IMR-90 (cell line): ENCODE data around the gene PRKCE. TPM values are rescaled to one million over a fixed set of nuclear protein-coding genes. Genes with fewer than 3 reads are reported as not detected.

ENCODE experiments used
- ATAC-seq: fragments of 200-7000 bp; cut with Tn5 transposase; 2 replicates; pipeline ENCODE4 v1.9.1; 2020; ENCODE audit warnings: low read depth, mild to moderate bottlenecking, moderate library complexity
- BruUV-seq: library from RNA; stranded (reverse); fragments of 400-500 nt; replicated peaks from 2 replicates; lab custom pipeline; 2021; lab: Mats Ljungman, UMichigan
- CTCF ChIA-PET: fragments of 300-600 bp; formaldehyde crosslinking; extraction: SDS; loops from one replicate; lab custom pipeline; 2021; ENCODE audit warnings: antibody characterized with exemption; lab: Yijun Ruan, JAX
- POLR2A ChIA-PET: fragments of 300-600 bp; sonication (Branson Sonifier 250); formaldehyde crosslinking; loops from one replicate; lab custom pipeline; 2022; ENCODE audit warnings: antibody characterized with exemption; ENCODE audit not compliant: unreplicated experiment; lab: Charles Lee
- DNase-seq: peaks from one replicate; pipeline ENCODE4 v3.0.0; 2013
- H2AFZ ChIP-seq: replicated peaks from 2 replicates; pipeline ENCODE3; 2013; ENCODE audit warnings: low read length, mild to moderate bottlenecking; ENCODE audit not compliant: poor library complexity
- H2AK5ac ChIP-seq: 2 replicates; pipeline ENCODE4 v1.6.1; 2013; ENCODE audit warnings: low read depth, low read length, inconsistent platforms
- H2AK9ac ChIP-seq: replicated peaks from 2 replicates; pipeline ENCODE3; 2013; ENCODE audit warnings: mild to moderate bottlenecking, low read depth, low read length, moderate library complexity; ENCODE audit not compliant: poor library complexity
- H2BK120ac ChIP-seq: 2 replicates; pipeline ENCODE4 v1.6.1; 2013; ENCODE audit warnings: low read depth, low read length, inconsistent platforms
- H2BK15ac ChIP-seq: 3 replicates; pipeline ENCODE4 v1.6.1; 2013; ENCODE audit warnings: low read depth, low read length, inconsistent platforms
- H2BK20ac ChIP-seq: 2 replicates; pipeline ENCODE4 v1.6.1; 2013; ENCODE audit warnings: low read depth, mild to moderate bottlenecking, inconsistent platforms, low read length, moderate library complexity
- H2BK5ac ChIP-seq: 2 replicates; pipeline ENCODE4 v1.6.1; 2013; ENCODE audit warnings: mild to moderate bottlenecking, low read depth, low read length, inconsistent platforms; ENCODE audit not compliant: poor library complexity, severe bottlenecking
- H3K14ac ChIP-seq: replicated peaks from 2 replicates; pipeline ENCODE4 v1.6.1; 2013; ENCODE audit warnings: low read depth, low read length, inconsistent platforms
- H3K18ac ChIP-seq: 2 replicates; pipeline ENCODE4 v1.6.1; 2013; ENCODE audit warnings: low read depth, low read length, control low read depth
- H3K23ac ChIP-seq: 2 replicates; pipeline ENCODE4 v1.6.1; 2013; ENCODE audit warnings: low read depth, low read length, inconsistent platforms
- H3K27ac ChIP-seq: 2 replicates; pipeline ENCODE4 v1.5.1; 2013; ENCODE audit warnings: mild to moderate bottlenecking, control low read depth, low read length; ENCODE audit not compliant: insufficient read depth
- H3K27me3 ChIP-seq: 2 replicates; pipeline ENCODE4 v1.6.1; 2013; ENCODE audit warnings: low read length; ENCODE audit not compliant: control insufficient read depth, insufficient read depth
- H3K36me3 ChIP-seq: 2 replicates; pipeline ENCODE4 v1.6.1; 2013; ENCODE audit warnings: low read length, mixed read lengths; ENCODE audit not compliant: control insufficient read depth, insufficient read depth
- H3K4ac ChIP-seq: 2 replicates; pipeline ENCODE4 v1.6.1; 2013; ENCODE audit warnings: low read depth, low read length, inconsistent platforms
- H3K4me1 ChIP-seq: 2 replicates; pipeline ENCODE4 v1.6.1; 2013; ENCODE audit warnings: low read length, mixed read lengths; ENCODE audit not compliant: control insufficient read depth, insufficient read depth
- H3K4me2 ChIP-seq: 2 replicates; pipeline ENCODE4 v1.6.1; 2013; ENCODE audit warnings: low read depth, mild to moderate bottlenecking, control low read depth, low read length, moderate library complexity
- H3K4me3 ChIP-seq: 2 replicates; pipeline ENCODE4 v1.5.1; 2013; ENCODE audit warnings: low read depth, mild to moderate bottlenecking, control low read depth, low read length, moderate library complexity; ENCODE audit not compliant: insufficient read depth
- H3K56ac ChIP-seq: 2 replicates; pipeline ENCODE4 v1.6.1; 2013; ENCODE audit warnings: low read length, inconsistent platforms; ENCODE audit not compliant: insufficient read depth; ENCODE audit errors: extremely low read depth
- H3K79me1 ChIP-seq, 2 experiments: 2 replicates each; pipeline ENCODE4 v1.6.1; 2013; ENCODE audit warnings: low read length in 2 of 2, inconsistent platforms in 1 of 2, low read depth in 1 of 2
- H3K9ac ChIP-seq: 2 replicates; pipeline ENCODE4 v1.6.1; 2013; ENCODE audit warnings: low read depth, low read length, control low read depth
- H3K9me1 ChIP-seq: 2 replicates; pipeline ENCODE4 v1.6.1; 2013; ENCODE audit warnings: low read length, inconsistent platforms; ENCODE audit not compliant: insufficient read depth
- H3K9me3 ChIP-seq: 2 replicates; pipeline ENCODE4 v1.6.1; 2013; ENCODE audit warnings: low read length; ENCODE audit not compliant: control insufficient read depth, insufficient read depth
- H4K20me1 ChIP-seq: 2 replicates; pipeline ENCODE4 v1.6.1; 2013; ENCODE audit warnings: low read length, inconsistent platforms; ENCODE audit not compliant: insufficient read depth
- H4K5ac ChIP-seq: 2 replicates; pipeline ENCODE4 v1.6.1; 2013; ENCODE audit warnings: mild to moderate bottlenecking, low read depth, low read length, control low read depth
- H4K8ac ChIP-seq, 2 experiments: 2 replicates each; pipeline ENCODE4 v1.6.1; 2013; ENCODE audit warnings: low read depth in 2 of 2, low read length in 2 of 2, control low read depth in 1 of 2, inconsistent platforms in 1 of 2
- H4K91ac ChIP-seq: 2 replicates; pipeline ENCODE4 v1.6.1; 2013; ENCODE audit warnings: low read depth, low read length, inconsistent platforms; ENCODE audit not compliant: insufficient read depth
- FOS ChIP-seq: fragments of 150-350 bp; IDR thresholded peaks from 2 replicates; pipeline ENCODE4 v1.6.1; 2016; ENCODE audit warnings: low read depth, low read length
- MXI1 ChIP-seq: IDR thresholded peaks from 2 replicates; pipeline ENCODE4 v1.6.1; 2012; ENCODE audit warnings: low read depth, mild to moderate bottlenecking, low read length, moderate library complexity, borderline replicate concordance
- NFE2L2 ChIP-seq: fragments of 150-350 bp; IDR thresholded peaks from 2 replicates; pipeline ENCODE4 v1.6.1; 2016; ENCODE audit warnings: low read depth, mild to moderate bottlenecking, low read length
- POLR2A ChIP-seq: IDR thresholded peaks from 2 replicates; pipeline ENCODE4 v1.6.1; 2012; ENCODE audit warnings: mild to moderate bottlenecking, low read depth, low read length
- RCOR1 ChIP-seq: IDR thresholded peaks from 2 replicates; pipeline ENCODE4 v1.6.1; 2012; ENCODE audit warnings: mild to moderate bottlenecking, low read length, improper control_type of control experiment; ENCODE audit not compliant: insufficient replicate concordance
- RFX5 ChIP-seq: IDR thresholded peaks from 2 replicates; pipeline ENCODE4 v1.8.0; 2012; ENCODE audit warnings: low read depth, mild to moderate bottlenecking, low read length, moderate library complexity
- WGBS, 2 experiments: methylation state at CpG; one replicate each; pipeline versions ENCODE4 v1.1.5 to v1.1.7; 2013; ENCODE audit warnings: missing lambda C conversion rate in 2 of 2; ENCODE audit not compliant: insufficient read length in 1 of 2; ENCODE audit errors: extremely low coverage in 2 of 2; 5-methylcytosine and 5-hydroxymethylcytosine counted together
- dilution Hi-C: fragments of 300-500 bp; cut with HindIII; formaldehyde crosslinking; loops from one replicate; pipeline ENCODE4 v1.14.3; 2018; ENCODE audit warnings: low sequenced_read_pairs; ENCODE audit not compliant: unreplicated experiment
- in situ Hi-C: fragments of 300-500 bp; cut with MboI; formaldehyde crosslinking; loops from 3 replicates; pipeline ENCODE4 v1.14.3; 2019; ENCODE audit warnings: low sequenced_read_pairs, inconsistent platforms, mixed read lengths
- intact Hi-C: fragments of 100-400 bp; cut with micrococcal nuclease; formaldehyde crosslinking; loops from 2 replicates; pipeline ENCODE4 v1.10.0; 2022
- polyA plus RNA-seq, 3 experiments: library from polyadenylated mRNA; depleted of rRNA; stranded (reverse); fragments of >200 nt; gene quantifications; 2 replicates each; pipeline ENCODE4 v1.2.3, GENCODE V29; 2012; ENCODE audit warnings: low replicate concordance in 1 of 3
- total RNA-seq: library from RNA; depleted of rRNA; stranded (reverse); fragments of >200 nt; gene quantifications from 2 replicates; pipeline ENCODE4 v1.2.3, GENCODE V29; 2012

Gene PRKCE
- total and polyA plus RNA-seq, 2 of the 4 experiments (the other 2 are of a cell fraction) = 8.1 to 32.4 TPM

DNA sequence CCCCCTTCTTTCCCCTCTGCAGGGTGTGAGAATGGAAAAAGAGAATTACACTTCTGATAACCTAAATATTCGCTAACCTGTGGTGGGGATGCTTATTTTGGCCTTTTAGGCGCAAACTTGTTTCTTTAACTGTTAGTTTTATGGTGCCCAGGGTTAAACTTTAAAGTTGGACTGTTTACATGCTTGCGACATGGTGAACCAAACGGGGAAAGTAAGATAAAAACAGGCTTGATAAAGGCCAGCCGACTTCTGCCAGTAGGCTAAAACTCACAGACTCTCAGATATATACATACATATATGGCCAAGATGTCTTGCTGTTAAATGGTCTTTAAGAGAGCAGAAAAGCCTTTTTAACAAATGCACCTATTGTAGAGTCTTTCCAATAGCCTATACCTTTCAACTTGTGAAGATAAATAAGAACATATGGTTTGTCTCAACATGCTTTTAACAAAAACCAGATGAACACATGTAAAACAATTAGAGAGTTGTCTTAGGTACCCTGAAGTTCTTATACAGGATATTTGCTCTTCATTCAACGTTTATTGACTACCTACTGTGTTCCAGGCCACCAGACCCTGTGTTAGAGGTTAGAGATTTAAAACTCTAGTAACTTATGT is 29.0 kb downstream of the PRKCE start:
- H3K36me3 ChIP-seq = no peaks in the 10 kb centered on the region
- no peak overlapping the region for H3K9ac ChIP-seq
- H4K8ac ChIP-seq = no peak overlapping the region
- no peak for DNase-seq
- H3K56ac ChIP-seq = no peak overlapping the region
- intact Hi-C loops = no loop called here
- POLR2A ChIA-PET = no interaction called here
- H4K91ac ChIP-seq = no peak overlapping the region
- H4K5ac ChIP-seq = no peak overlapping the region
- 63% methylated on average over 3 of the region's 6 CpGs; no CpG with 5 or more reads in 1 of the 2 experiments for WGBS, 2 experiments
- no peak overlapping the region for H3K4me2 ChIP-seq
- H3K27me3 ChIP-seq = no peaks in the 10 kb centered on the region
- H4K20me1 ChIP-seq = peaks cover 4% of the 10 kb centered on the region; the same call in 1 of the 2 replicates
- H3K4me3 ChIP-seq = no peak overlapping the region
- 0 out of 2 replicates have a peak, but pooled peaks cover 3% of the 10 kb centered on the region for H3K9me1 ChIP-seq
- CTCF ChIA-PET = no interaction called here
- dilution Hi-C loops = no loop called here
- no peak overlapping the region for H2AK5ac ChIP-seq
- H3K4me1 ChIP-seq = no peaks in the 10 kb centered on the region; the same call in 1 of the 2 replicates
- peaks cover 23 to 26% of the 10 kb centered on the region in 2 experiments; a peak in 3 of 4 replicates for H3K79me1 ChIP-seq
- TF ChIP-seq MXI1 = no peak
- no peak for TF ChIP-seq RCOR1
- TF ChIP-seq RFX5 = no peak
- TF ChIP-seq POLR2A = no peak
- no peak for TF ChIP-seq FOS
- TF ChIP-seq NFE2L2 = no peak
- BruUV-seq = no TSS peak
- no peak overlapping the region for H2BK5ac ChIP-seq
- H2BK120ac ChIP-seq = no peak overlapping the region
- H2AFZ ChIP-seq = no peak overlapping the region
- no peak for ATAC-seq
- no peak overlapping the region for H3K14ac ChIP-seq
- no peak overlapping the region for H2AK9ac ChIP-seq
- in situ Hi-C loops = no loop called here
- no peak overlapping the region for H2BK15ac ChIP-seq
- no peaks in the 10 kb centered on the region for H3K9me3 ChIP-seq
- no peak overlapping the region for H3K4ac ChIP-seq
- H3K18ac ChIP-seq = no peak overlapping the region
- H3K27ac ChIP-seq = no peak overlapping the region
- no peak overlapping the region for H3K23ac ChIP-seq
- H2BK20ac ChIP-seq = no peak overlapping the region
